ENCODE results near the gene ZCCHC18. TPM values are rescaled to one million over a fixed set of nuclear protein-coding genes. Genes with fewer than 3 reads are reported as not detected.
A peak's percentile ranks its signal among the peaks of the same experiment; 100 is the strongest.

The ZCCHC18 gene
- total and polyA plus RNA-seq, 10 donors: 2.0 to 18.6 (median 5.1) TPM

DNA sequence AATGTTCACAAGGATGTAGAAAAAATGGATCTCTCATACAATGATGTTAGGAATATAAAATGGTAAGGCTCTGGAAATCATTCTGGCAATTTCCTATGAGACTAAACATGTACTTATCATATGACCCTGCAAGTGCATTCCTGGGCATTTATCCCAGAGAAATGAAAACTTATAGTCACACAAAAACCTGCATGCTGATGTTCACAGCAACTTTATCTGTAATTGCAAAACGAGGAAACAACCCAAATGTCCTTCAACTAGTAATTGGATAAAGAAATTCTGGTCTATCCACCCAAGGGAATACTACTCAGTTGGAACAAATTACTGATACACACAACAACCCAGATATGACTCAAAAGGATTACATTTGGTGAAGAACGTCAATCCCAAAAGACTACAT, 14.5 kb downstream of the ZCCHC18 start:
- no peaks in the 10 kb centered on the region for H3K27me3 ChIP-seq (replicated peaks in 1 of 7)
- H3K4me1 ChIP-seq: peaks cover 0 to 40% (median 10%) of the 10 kb centered on the region in 6 donors
- TF ChIP-seq POLR2A (IDR thresholded peaks at IDR 0.05): no peak
- TF ChIP-seq POLR2AphosphoS5 (IDR thresholded peaks at IDR 0.05): no peak
- TF ChIP-seq CTCF (IDR thresholded peaks at IDR 0.05 in 8 of 11, conservative IDR thresholded peaks at IDR 0.05 in 3 of 11): no peak
- peaks cover 0 to 23% (median 2%) of the 10 kb centered on the region in 6 donors for H3K36me3 ChIP-seq
- no peak overlapping the region for H3K4me3 ChIP-seq
- no peak for DNase-seq
- no peaks in the 10 kb centered on the region for H3K9me3 ChIP-seq
- peak overlapping the region in 2 of 8 donors; percentile 9 to 26 for H3K27ac ChIP-seq
- intact Hi-C loops (cut with DNase I; ENCODE audit: low total_unique reads): no loop called here
- WGBS, 5 donors: 42 to 77% (median 71%) methylated on average over 2 of the region's 2 CpGs

DNA sequence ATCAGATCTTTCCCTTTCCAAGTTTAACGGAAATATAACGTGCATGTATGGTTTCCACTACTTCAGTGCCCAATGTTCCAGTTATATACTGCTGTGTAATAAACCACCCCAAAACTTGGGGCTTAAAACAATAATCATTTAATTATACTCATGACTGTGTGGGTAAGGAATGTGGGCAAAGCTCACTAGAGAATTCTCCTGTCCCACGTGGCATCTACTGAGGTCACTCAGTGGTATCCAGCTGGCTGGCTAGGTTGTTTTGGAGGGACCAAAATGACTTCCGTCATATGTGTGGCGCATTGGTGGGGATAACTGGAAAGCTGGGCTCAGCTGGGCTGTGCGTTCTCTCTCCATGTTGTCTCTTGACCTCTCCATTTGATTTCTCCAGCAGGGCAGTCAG, 18.5 kb downstream of the ZCCHC18 start:
- TF ChIP-seq POLR2AphosphoS5 (IDR thresholded peaks at IDR 0.05) (no peak), CTCF (IDR thresholded peaks at IDR 0.05 in 8 of 11, conservative IDR thresholded peaks at IDR 0.05 in 3 of 11) (no peak), POLR2A (IDR thresholded peaks at IDR 0.05) (no peak)
- Histone ChIP-seq H3K4me3 (no peak overlapping the region), H3K36me3 (peaks cover 0 to 23% (median 2%) of the 10 kb centered on the region in 6 donors), H3K9me3 (no peaks in the 10 kb centered on the region), H3K27ac (no peak overlapping the region), H3K4me1 (peaks cover 0 to 28% (median under 1%) of the 10 kb centered on the region in 6 donors), H3K27me3 (replicated peaks in 1 of 7) (no peaks in the 10 kb centered on the region)
- intact Hi-C loops (cut with DNase I; ENCODE audit: low total_unique reads): loop anchor here (10.0 kb wide), 1 partner anchor 286 kb away; no protein-coding TSS in a partner anchor
- WGBS, 5 donors: 79 to 99% (median 92%) methylated on average over 6 of the region's 6 CpGs
- no peak for DNase-seq

DNA sequence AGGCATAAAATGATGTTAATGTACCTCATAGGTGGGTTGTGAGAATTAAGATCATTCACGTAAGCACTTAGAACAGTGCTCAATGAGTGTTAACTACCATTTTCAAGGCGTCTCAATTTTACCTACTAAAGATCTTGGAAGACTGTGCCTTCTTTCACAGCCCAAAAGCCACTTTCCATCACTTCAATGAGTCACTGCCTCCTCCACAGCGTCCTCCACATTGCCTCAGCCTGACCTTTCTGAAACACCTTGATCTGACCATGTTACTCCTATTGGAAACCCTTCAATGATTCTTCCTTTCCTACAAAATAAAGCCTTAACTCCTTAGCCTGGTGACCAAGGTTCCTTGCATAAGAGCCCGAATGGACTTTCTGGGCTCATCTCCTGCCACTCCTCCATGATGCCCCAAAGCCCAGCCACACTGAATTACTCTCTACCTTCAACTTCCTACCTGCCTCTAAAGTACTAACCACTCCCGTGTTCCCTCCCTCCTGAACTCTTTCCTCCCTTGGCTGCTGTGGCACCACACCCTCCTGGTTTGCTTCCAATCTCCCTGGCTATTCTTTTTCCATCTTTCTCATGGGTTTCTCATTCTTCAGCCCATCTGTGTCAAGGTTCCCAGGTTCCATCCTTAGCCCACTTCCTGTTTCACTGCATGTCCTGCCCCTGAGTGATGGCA, 22.4 kb downstream of the ZCCHC18 start:
- 61 to 91% (median 84%) methylated on average over 5 of the region's 5 CpGs for WGBS, 5 donors
- no peak overlapping the region for H3K4me3 ChIP-seq
- peaks cover 0 to 18% (median 2%) of the 10 kb centered on the region in 6 donors for H3K36me3 ChIP-seq
- H3K27ac ChIP-seq: no peak overlapping the region
- TF ChIP-seq CTCF (IDR thresholded peaks at IDR 0.05 in 8 of 11, conservative IDR thresholded peaks at IDR 0.05 in 3 of 11): no peak
- no peak for TF ChIP-seq POLR2A (IDR thresholded peaks at IDR 0.05)
- no peak for TF ChIP-seq POLR2AphosphoS5 (IDR thresholded peaks at IDR 0.05)
- H3K9me3 ChIP-seq: no peaks in the 10 kb centered on the region
- intact Hi-C loops (cut with DNase I; ENCODE audit: low total_unique reads): loop anchor here (10.0 kb wide), 1 partner anchor 290 kb away; no protein-coding TSS in a partner anchor
- H3K4me1 ChIP-seq: peaks cover 0 to 28% (median 7%) of the 10 kb centered on the region in 6 donors
- no peak for DNase-seq
- H3K27me3 ChIP-seq (replicated peaks in 1 of 7): peaks cover 0 to 12% (median 0%) of the 10 kb centered on the region in 7 donors

GRCh38 chrX:104135677-104136076, 23.4 kb downstream of the ZCCHC18 start:
- H3K9me3 ChIP-seq: no peaks in the 10 kb centered on the region
- H3K4me3 ChIP-seq: no peak overlapping the region
- peaks cover 0 to 28% (median 7%) of the 10 kb centered on the region in 6 donors for H3K4me1 ChIP-seq
- H3K27me3 ChIP-seq (replicated peaks in 1 of 7): peaks cover 0 to 12% (median 0%) of the 10 kb centered on the region in 7 donors
- 77 to 100% (median 90%) methylated on average over 1 of the region's 1 CpG for WGBS, 5 donors
- H3K36me3 ChIP-seq: peaks cover 0 to 8% (median under 1%) of the 10 kb centered on the region in 6 donors
- TF ChIP-seq CTCF (IDR thresholded peaks at IDR 0.05 in 8 of 11, conservative IDR thresholded peaks at IDR 0.05 in 3 of 11) (no peak), POLR2AphosphoS5 (IDR thresholded peaks at IDR 0.05) (no peak), POLR2A (IDR thresholded peaks at IDR 0.05) (no peak)
- intact Hi-C loops (cut with DNase I; ENCODE audit: low total_unique reads): loop anchor here (10.0 kb wide), 1 partner anchor 291 kb away; no protein-coding TSS in a partner anchor
- DNase-seq: no peak
- H3K27ac ChIP-seq: no peak overlapping the region
